Hepatocyte (in vitro differentiated cells): ENCODE measurements around the gene SUPT4H1.
"Not testable (repeated sequence)": the region's sequence is repeated elsewhere in the genome, so short reads cannot be mapped to it uniquely, and the experiment has no call there.

Experiments
- CTCF ChIP-seq: fragments of 200-600 bp; sonication (generic); IDR thresholded peaks from 2 replicates; pipeline ENCODE4 v1.5.1; 2016; ENCODE audit warnings: antibody characterized with exemption, mild to moderate bottlenecking; ENCODE audit not compliant: poor library complexity
- EZH2 ChIP-seq: fragments of 200-600 bp; sonication (generic); IDR thresholded peaks from 2 replicates; pipeline ENCODE4 v1.6.1; 2016; ENCODE audit warnings: antibody characterized with exemption, mild to moderate bottlenecking, borderline replicate concordance

DNA sequence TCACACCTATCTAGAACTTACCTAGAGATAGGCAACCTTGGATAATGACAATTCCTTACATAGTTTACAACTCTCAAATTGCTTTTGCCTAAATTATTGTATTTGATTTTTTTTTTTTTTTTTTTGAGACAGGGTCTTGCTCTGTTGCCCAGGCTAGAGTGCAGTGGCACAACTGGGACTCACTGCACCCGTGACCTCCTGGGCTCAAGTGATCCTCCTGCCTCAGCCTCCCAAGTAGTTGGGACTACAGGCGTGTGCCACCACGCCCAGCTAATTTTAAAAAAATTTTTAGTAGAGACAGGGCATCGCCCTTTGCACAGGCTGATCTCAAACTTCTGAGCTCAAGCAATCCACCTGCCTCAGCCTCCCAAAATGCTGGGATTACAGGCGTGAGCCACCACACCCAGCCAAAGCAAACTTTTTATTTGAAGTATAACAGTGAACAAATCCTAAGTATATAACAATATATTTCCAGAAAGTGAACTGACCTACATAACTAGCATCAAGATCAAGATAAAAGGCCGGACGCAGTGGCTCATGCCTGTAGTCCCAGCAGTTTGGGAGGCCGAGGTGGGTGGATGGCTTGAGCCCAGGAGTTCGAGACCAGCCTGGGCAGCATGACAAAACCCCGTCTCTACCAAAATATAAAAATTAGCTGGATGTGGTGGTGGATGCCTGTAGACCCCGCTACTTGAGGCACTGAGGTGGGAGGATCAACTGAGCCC, 10.7 kb downstream of the SUPT4H1 start:
- not testable (repeated sequence) for TF ChIP-seq EZH2, CTCF
